SK-N-SH treated with all-trans-retinoic acid at 6 μM for 48 hours (cell line): ENCODE results near the gene SAMD8.
"Not testable (repeated sequence)": the region's sequence is repeated elsewhere in the genome, so short reads cannot be mapped to it uniquely, and the experiment has no call there.

ENCODE experiments used
- ATAC-seq: fragments of 200-7000 bp; cut with Tn5 transposase; 3 replicates; pipeline ENCODE4 v1.9.1; 2020; ENCODE audit warnings: mild to moderate bottlenecking, moderate library complexity
- BACH2 ChIP-seq: fragments of 250-450 bp; sonication (Bioruptor Pico); IDR thresholded peaks from 2 replicates; pipeline ENCODE4 v1.9.0; 2021; ENCODE audit warnings: mild to moderate bottlenecking, borderline replicate concordance
- CREB5 ChIP-seq: fragments of 250-450 bp; sonication (Bioruptor Pico); IDR thresholded peaks from 2 replicates; pipeline ENCODE4 v1.5.1; 2020; ENCODE audit warnings: low read depth, mild to moderate bottlenecking, moderate library complexity
- CSDC2 ChIP-seq: fragments of 250-450 bp; sonication (Bioruptor Pico); IDR thresholded peaks from 2 replicates; pipeline ENCODE4 v1.5.0; 2020; ENCODE audit warnings: mild to moderate bottlenecking, moderate library complexity
- ESRRG ChIP-seq: fragments of 250-450 bp; sonication (Bioruptor Pico); IDR thresholded peaks from 2 replicates; pipeline ENCODE4 v1.6.1; 2021; ENCODE audit warnings: mild to moderate bottlenecking
- GLIS3 ChIP-seq: fragments of 250-450 bp; sonication (Bioruptor Pico); IDR thresholded peaks from 2 replicates; pipeline ENCODE4 v1.5.0; 2020; ENCODE audit warnings: mild to moderate bottlenecking, moderate library complexity
- ISL1 ChIP-seq: fragments of 250-450 bp; sonication (Bioruptor Pico); IDR thresholded peaks from 2 replicates; pipeline ENCODE4 v2.1.2; 2022; ENCODE audit warnings: mild to moderate bottlenecking, moderate library complexity
- OSR1 ChIP-seq: fragments of 250-450 bp; sonication (Bioruptor Pico); IDR thresholded peaks from 2 replicates; pipeline ENCODE4 v1.8.0; 2022; ENCODE audit warnings: moderate library complexity, mild to moderate bottlenecking, inconsistent platforms
- PATZ1 ChIP-seq: fragments of 250-450 bp; sonication (Bioruptor Pico); IDR thresholded peaks from 2 replicates; pipeline ENCODE4 v1.8.0; 2020; ENCODE audit warnings: mild to moderate bottlenecking, moderate library complexity, borderline replicate concordance
- POU6F1 ChIP-seq: fragments of 250-450 bp; sonication (Bioruptor Pico); IDR thresholded peaks from 2 replicates; pipeline ENCODE4 v1.8.0; 2021; ENCODE audit warnings: low read depth, mild to moderate bottlenecking, moderate library complexity, borderline replicate concordance
- PPARA ChIP-seq: fragments of 250-450 bp; sonication (Bioruptor Pico); IDR thresholded peaks from 2 replicates; pipeline ENCODE4 v1.5.0; 2020; ENCODE audit warnings: mild to moderate bottlenecking, borderline replicate concordance
- RARB ChIP-seq: fragments of 250-450 bp; sonication (Bioruptor Pico); IDR thresholded peaks from 2 replicates; pipeline ENCODE4 v1.8.0; 2021; ENCODE audit warnings: mild to moderate bottlenecking, moderate library complexity
- TCF4 ChIP-seq: fragments of 250-450 bp; sonication (Bioruptor Pico); IDR thresholded peaks from 2 replicates; pipeline ENCODE4 v1.8.0; 2021; ENCODE audit warnings: mild to moderate bottlenecking, moderate library complexity, borderline replicate concordance
- TOX ChIP-seq: fragments of 250-450 bp; sonication (Bioruptor Pico); IDR thresholded peaks from 2 replicates; pipeline ENCODE4 v1.8.0; 2021; ENCODE audit warnings: mild to moderate bottlenecking, moderate library complexity, borderline replicate concordance
- ZFP30 ChIP-seq: fragments of 450-650 bp; formaldehyde crosslinking; IDR thresholded peaks from 2 replicates; pipeline ENCODE4 v1.5.0; 2022; ENCODE audit warnings: mild to moderate bottlenecking, moderate library complexity
- ZNF70 ChIP-seq: fragments of 450-650 bp; formaldehyde crosslinking; IDR thresholded peaks from 2 replicates; pipeline ENCODE4 v1.5.0; 2020; ENCODE audit warnings: mild to moderate bottlenecking, moderate library complexity
- ZNF8 ChIP-seq: fragments of 450-650 bp; formaldehyde crosslinking; IDR thresholded peaks from 2 replicates; pipeline ENCODE4 v1.5.0; 2020; ENCODE audit warnings: mild to moderate bottlenecking, moderate library complexity

SAMD8 gene

GRCh38 chr10:75106242-75106641 lies 5.2 kb upstream of the SAMD8 start (continued):
- no peak for TF ChIP-seq POU6F1 (CRISPR knock-in tag)
- TF ChIP-seq BACH2 (CRISPR knock-in tag): no peak
- no peak for TF ChIP-seq ESRRG (CRISPR knock-in tag)
- no peak for TF ChIP-seq TOX (CRISPR knock-in tag)

GRCh38 chr10:75106891-75107290 lies 4.6 kb upstream of the SAMD8 start:
- ATAC-seq: not testable (repeated sequence)

- ATAC-seq: no peak
- no peak for TF ChIP-seq ZNF70 (CRISPR knock-in tag)
- no peak for TF ChIP-seq OSR1 (CRISPR knock-in tag)
- TF ChIP-seq RARB (CRISPR knock-in tag): no peak
- no peak for TF ChIP-seq PATZ1
- TF ChIP-seq PPARA (CRISPR knock-in tag): no peak
- TF ChIP-seq ESRRG (CRISPR knock-in tag): no peak
- TF ChIP-seq GLIS3 (CRISPR knock-in tag): no peak
- no peak for TF ChIP-seq CSDC2 (CRISPR knock-in tag)
- TF ChIP-seq, all 23 proteins: peak for 0
These were observed 3.4 kb upstream of the SAMD8 start for GRCh38 chr10:75107756-75108683.

GRCh38 chr10:75108684-75109458 lies 2.6 kb upstream of the SAMD8 start:
- TF ChIP-seq ESRRG (CRISPR knock-in tag) (no peak), POU6F1 (CRISPR knock-in tag) (no peak), ZFP30 (no peak), TOX (CRISPR knock-in tag) (no peak), BACH2 (CRISPR knock-in tag) (no peak)
- ATAC-seq: no peak

- TF ChIP-seq ZNF8 (no peak), TCF4 (CRISPR knock-in tag) (no peak), ISL1 (CRISPR knock-in tag) (no peak), CREB5 (CRISPR knock-in tag) (no peak), PPARA (CRISPR knock-in tag) (no peak)
- no peak for ATAC-seq
These were observed 2.0 kb upstream of the SAMD8 start for GRCh38 chr10:75109459-75109778.
